Activated CD4-positive, alpha-beta memory T cell treated with anti-CD3 and anti-CD28 coated beads for 36 hours (primary cell): ENCODE data around the gene CYP3A4. TPM values are rescaled to one million over a fixed set of nuclear protein-coding genes. Genes with fewer than 3 reads are reported as not detected.
A peak's percentile ranks its signal among the peaks of the same experiment; 100 is the strongest.
"Not testable (repeated sequence)": the region's sequence is repeated elsewhere in the genome, so short reads cannot be mapped to it uniquely, and the experiment has no call there.

Experiments used
- CTCF ChIA-PET: fragments of 350-600 bp; sonication (Branson Sonifier 250); formaldehyde crosslinking; loops from one replicate; lab custom pipeline; 2021; ENCODE audit warnings: antibody characterized with exemption, inconsistent platforms; lab: Charles Lee
- POLR2A ChIA-PET: fragments of 350-600 bp; sonication (Branson Sonifier 250); formaldehyde crosslinking; loops from one replicate; lab custom pipeline; 2021; ENCODE audit warnings: antibody characterized with exemption; lab: Charles Lee
- DNase-seq: peaks from one replicate; pipeline ENCODE4 v3.0.0-alpha.2; 2020
- H3K27ac Mint-ChIP-seq: one replicate; pipeline ENCODE4 v1.8.0; 2021; ENCODE audit warnings: mixed read lengths
- H3K27me3 Mint-ChIP-seq: one replicate; pipeline ENCODE4 v1.8.0; 2021; ENCODE audit warnings: mixed read lengths
- H3K36me3 Mint-ChIP-seq: one replicate; pipeline ENCODE4 v1.8.0; 2021; ENCODE audit warnings: mixed read lengths
- H3K4me1 Mint-ChIP-seq: one replicate; pipeline ENCODE4 v1.8.0; 2021; ENCODE audit warnings: low read depth, mixed read lengths
- H3K4me3 Mint-ChIP-seq: one replicate; pipeline ENCODE4 v1.8.0; 2021; ENCODE audit warnings: mild to moderate bottlenecking, mixed read lengths
- H3K9me3 Mint-ChIP-seq: one replicate; pipeline ENCODE4 v1.8.0; 2021; ENCODE audit warnings: mixed read lengths
- intact Hi-C: fragments of 100-400 bp; cut with micrococcal nuclease; formaldehyde crosslinking; loops from one replicate; pipeline ENCODE4 v1.15.1; 2023
- total RNA-seq, 2 experiments: library from RNA; stranded (reverse); gene quantifications; one replicate each; pipeline ENCODE4 v1.2.3, GENCODE V29; 2021

Gene CYP3A4
- total RNA-seq, 2 experiments from 2014 or later = not detected

DNA sequence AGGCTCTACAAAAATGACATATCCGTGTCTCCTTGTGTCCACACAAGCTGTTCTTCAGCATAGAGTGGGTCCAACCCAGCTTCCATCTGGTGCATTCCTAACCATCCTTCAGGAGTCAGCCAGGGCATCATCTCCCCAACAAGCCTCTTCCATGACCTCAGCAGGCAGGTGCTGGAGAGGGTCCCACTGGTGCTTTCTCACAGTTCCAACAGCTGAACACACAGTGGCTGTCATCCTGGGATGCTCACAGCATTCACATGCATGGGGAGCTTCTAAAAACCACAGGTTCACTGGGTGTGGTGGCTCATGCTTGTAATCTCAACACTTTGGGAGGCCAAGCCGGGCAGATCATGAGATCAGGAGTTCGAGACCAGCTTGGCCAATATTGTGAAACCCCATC is 6.4 kb upstream of the CYP3A4 start:
- Mint-ChIP-seq H3K27me3 (peaks cover 3% of the 10 kb centered on the region), H3K4me3 (no peak overlapping the region), H3K9me3 (peaks cover 2% of the 10 kb centered on the region), H3K27ac (no peak overlapping the region), H3K4me1 (peaks cover 24% of the 10 kb centered on the region), H3K36me3 (no peaks in the 10 kb centered on the region)
- CTCF ChIA-PET = no interaction called here
- POLR2A ChIA-PET = no interaction called here
- intact Hi-C loops = no loop called here
- DNase-seq = no peak

DNA sequence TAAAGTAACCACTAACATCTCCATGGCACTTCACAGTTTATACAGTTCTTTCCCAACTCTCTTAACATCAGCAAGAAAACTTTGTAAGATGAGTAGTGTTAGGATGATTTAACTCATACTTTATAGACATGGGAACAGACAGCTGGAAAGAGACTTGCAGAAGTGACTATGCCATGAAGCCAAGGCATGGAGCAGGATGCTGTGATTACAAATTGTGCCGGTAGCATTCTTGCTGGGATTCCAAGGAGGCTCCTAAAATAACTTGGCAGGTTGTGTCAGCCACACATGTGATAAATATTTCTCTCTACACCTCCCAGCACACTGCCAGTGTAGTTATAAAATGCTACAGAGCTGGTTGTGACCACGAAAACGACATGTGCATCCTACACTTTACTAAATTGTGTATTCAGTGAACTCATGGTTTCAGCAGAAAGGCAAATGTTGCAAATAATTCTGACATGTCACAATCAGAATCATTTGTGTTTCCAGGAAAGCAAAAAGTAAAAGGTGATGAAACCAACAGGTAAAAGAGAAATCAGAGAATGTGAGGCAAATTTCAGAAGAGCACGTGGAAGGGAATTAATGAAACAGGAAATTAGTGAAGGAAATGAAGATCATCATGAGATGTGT is 5.6 kb upstream of the CYP3A4 start:
- DNase-seq = no peak
- intact Hi-C loops = loop anchor here (2.0 kb wide), 1 partner anchor 153 kb away; no protein-coding TSS in a partner anchor

DNA sequence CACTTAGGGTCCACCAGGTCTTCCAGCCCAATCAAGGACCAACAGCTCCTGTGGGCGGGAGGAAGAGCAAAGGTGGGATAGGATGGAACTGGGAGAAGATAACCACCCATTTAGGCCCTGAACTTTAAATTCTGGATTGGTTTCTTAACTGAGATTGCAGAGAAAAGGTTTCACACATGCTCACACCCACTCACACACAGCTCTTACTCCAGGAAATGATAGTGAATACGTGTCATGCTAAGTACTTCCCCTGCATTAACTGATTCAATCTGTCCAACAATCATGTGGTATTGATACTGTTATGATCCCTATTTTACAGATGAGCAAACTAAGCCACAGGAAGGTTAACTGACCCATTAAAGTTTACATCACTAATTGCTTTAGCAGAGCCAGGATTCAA is 4.6 kb upstream of the CYP3A4 start:
- H3K36me3 Mint-ChIP-seq = no peaks in the 10 kb centered on the region
- peak overlapping the region; percentile 35 for H3K27ac Mint-ChIP-seq
- DNase-seq = peak; percentile 28

More for the DNA sequence above, 5.6 kb upstream of the CYP3A4 start:
- Mint-ChIP-seq H3K27ac (peak overlapping the region; percentile 55), H3K36me3 (no peaks in the 10 kb centered on the region), H3K4me3 (no peak overlapping the region), H3K27me3 (peaks cover 3% of the 10 kb centered on the region), H3K4me1 (peaks cover 24% of the 10 kb centered on the region), H3K9me3 (peaks cover 2% of the 10 kb centered on the region)
- ChIA-PET POLR2A (interaction anchor here (1.7 kb wide), 1 partner anchor 165 kb away, joined by 4 read pairs; no protein-coding TSS in a partner anchor), CTCF (no interaction called here)

DNA sequence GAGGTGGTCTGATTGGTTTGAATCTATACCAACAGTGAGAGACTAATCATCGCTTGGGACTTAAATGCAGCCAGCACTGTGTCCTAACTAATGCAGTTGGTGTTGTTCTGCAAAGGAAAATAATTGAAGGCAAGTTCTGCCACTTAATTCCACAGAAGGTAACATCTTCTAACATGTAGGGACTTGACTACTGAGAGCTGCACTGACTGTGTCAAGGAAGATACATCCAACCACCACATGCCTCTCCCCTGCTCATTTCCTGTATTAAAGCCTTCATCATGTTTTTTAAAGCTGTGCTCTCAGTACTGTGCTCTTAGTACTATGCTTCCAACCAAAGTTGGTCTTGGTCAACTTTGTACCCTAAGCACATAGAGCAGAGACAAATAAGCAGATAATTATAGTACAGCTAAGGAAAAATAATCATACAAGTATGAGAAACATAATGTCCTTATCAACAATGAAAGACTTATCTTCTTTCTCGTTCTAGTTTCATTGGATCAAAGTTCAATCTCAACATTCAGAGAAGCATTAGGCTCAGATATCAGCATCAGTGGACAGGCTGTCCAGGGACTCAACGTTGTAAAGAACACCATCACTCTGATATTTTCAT is 2.8 kb upstream of the CYP3A4 start:
- intact Hi-C loops = no loop called here
- DNase-seq = no peak
- H3K36me3 Mint-ChIP-seq = no peaks in the 10 kb centered on the region
- ChIA-PET CTCF (no interaction called here), POLR2A (no interaction called here)
- peaks cover 24% of the 10 kb centered on the region for H3K4me1 Mint-ChIP-seq
- H3K4me3 Mint-ChIP-seq = no peak overlapping the region
- peaks cover 2% of the 10 kb centered on the region for H3K9me3 Mint-ChIP-seq
- H3K27me3 Mint-ChIP-seq = peaks cover 10% of the 10 kb centered on the region
- no peak overlapping the region for H3K27ac Mint-ChIP-seq

More for the DNA sequence above, 4.6 kb upstream of the CYP3A4 start:
- ChIA-PET POLR2A (interaction anchor here (1.7 kb wide), 1 partner anchor 164 kb away, joined by 4 read pairs; no protein-coding TSS in a partner anchor), CTCF (no interaction called here)
- Mint-ChIP-seq H3K4me1 (peaks cover 24% of the 10 kb centered on the region), H3K4me3 (no peak overlapping the region), H3K9me3 (peaks cover 2% of the 10 kb centered on the region), H3K27me3 (peaks cover 5% of the 10 kb centered on the region)
- intact Hi-C loops = loop anchor here (1.0 to 2.0 kb wide), 2 partner anchors 48 to 152 kb away; no protein-coding TSS in a partner anchor

DNA sequence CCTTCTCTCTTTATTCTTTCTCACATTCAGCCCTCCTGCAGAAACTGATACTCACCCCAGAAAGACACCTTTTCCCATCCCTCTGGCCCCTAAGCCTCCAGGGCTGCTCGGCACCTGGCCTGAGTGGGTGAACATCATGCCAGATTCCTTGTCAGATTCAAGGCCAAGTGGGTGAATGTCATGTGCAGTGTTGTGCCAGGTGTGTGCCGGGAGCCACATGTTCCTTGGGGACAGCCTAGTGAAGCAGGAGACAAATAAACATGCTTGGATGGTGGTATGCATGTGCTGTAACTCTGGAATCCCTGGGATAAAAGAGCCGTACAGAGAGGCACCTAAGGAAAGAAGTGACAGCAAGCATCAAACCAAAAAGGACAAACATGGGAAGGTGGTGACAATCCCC is 1.7 kb upstream of the CYP3A4 start:
- POLR2A ChIA-PET, H3K27ac Mint-ChIP-seq, intact Hi-C loops, CTCF ChIA-PET, H3K9me3 Mint-ChIP-seq, H3K36me3 Mint-ChIP-seq, H3K4me3 Mint-ChIP-seq, DNase-seq: not testable (repeated sequence)
- Mint-ChIP-seq H3K4me1 (peaks cover 24% of the 10 kb centered on the region), H3K27me3 (peaks cover 16% of the 10 kb centered on the region)

DNA sequence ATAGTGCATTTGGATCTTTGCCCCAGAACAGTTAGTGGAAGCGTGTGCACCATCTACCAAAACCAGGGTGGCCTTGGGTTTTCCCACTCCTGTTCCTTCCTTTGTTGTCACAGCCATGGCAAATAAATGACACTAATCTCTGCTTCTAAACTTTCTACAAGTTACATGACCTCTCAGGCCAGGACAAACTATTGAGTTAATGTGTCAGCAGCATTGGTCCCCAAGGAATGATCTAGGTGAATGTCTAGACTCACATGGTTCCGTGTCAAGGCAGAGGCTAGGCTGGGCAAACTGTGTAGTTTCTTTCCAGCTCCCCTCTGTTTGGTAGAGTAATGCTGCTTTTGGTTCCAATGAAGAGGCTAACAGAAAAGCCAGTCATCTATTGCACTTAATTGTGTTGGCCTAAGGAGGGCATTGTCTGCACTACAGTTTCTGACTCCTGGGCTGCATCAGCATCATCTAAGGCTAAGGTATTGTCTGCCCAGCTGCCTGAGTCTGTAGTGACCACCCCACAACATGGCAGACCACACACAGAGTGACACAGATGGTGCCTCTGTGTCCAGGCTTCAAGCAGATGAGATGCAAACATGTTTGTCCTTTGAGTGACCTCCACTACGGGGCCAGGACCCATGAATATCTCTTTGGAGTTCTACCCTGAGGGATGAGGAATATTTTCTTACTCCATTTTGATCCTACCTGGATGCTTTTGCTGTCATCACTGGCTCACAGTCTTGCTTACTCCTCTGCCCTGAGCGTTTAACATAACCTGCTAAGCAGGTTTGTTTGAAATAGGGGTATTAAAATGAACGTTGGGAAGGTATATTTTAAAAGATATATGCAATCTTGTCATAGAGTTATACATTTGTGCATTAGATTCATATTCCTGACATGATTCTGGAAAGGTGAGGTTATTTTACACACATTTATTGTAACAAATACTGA is 1.7 kb downstream of the CYP3A4 start:
- H3K4me1 Mint-ChIP-seq = no peaks in the 10 kb centered on the region
- H3K27me3 Mint-ChIP-seq = peaks cover 21% of the 10 kb centered on the region
- no peaks in the 10 kb centered on the region for H3K36me3 Mint-ChIP-seq
- intact Hi-C loops = no loop called here
- ChIA-PET CTCF (no interaction called here), POLR2A (no interaction called here)
- no peaks in the 10 kb centered on the region for H3K9me3 Mint-ChIP-seq
- no peak overlapping the region for H3K27ac Mint-ChIP-seq
- DNase-seq = no peak
- no peak overlapping the region for H3K4me3 Mint-ChIP-seq

DNA sequence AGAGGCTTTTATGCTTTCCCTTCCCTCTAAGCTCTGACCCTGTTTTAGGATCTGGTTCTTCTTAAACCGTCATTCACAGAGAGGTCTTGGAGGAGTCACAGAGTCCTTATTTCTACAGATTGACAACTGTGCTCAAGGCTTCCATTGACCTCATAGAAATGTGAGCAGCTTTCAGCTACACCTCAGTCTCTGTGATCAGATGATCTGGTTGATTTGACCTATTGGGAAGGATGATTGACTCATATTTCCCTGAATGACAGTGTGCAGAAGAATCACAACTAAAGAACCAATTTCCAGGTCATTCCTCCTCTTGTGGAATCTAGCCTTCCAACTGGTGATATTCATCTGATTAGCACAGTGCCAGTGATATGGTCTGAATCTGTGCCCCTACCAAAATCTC is 3.4 kb downstream of the CYP3A4 start:
- ChIA-PET POLR2A (no interaction called here), CTCF (no interaction called here)
- no peaks in the 10 kb centered on the region for H3K9me3 Mint-ChIP-seq
- DNase-seq = no peak
- no peak overlapping the region for H3K27ac Mint-ChIP-seq
- H3K4me1 Mint-ChIP-seq = no peaks in the 10 kb centered on the region
- no peaks in the 10 kb centered on the region for H3K36me3 Mint-ChIP-seq
- peaks cover 28% of the 10 kb centered on the region for H3K27me3 Mint-ChIP-seq
- no peak overlapping the region for H3K4me3 Mint-ChIP-seq
- intact Hi-C loops = no loop called here

DNA sequence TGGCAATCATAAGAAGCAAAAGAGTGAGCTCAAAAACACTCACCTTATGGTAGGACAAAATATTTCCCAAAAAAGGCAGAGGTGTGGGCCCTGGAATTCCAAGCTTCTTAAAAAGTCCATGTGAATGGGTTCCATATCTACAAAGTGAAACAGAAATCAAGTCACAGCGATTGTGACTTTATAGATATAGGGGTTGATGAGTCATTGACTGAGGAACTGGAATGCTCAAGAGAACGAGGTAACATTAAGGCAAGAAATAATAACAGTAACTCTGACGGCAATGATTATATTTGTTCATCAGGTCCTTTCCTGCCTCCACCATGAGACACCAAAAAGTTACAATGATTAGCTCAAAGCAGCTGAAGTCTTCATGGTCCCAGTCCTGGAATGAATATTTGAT is 4.0 kb downstream of the CYP3A4 start:
- intact Hi-C loops = no loop called here
- no peak overlapping the region for H3K4me3 Mint-ChIP-seq
- H3K4me1 Mint-ChIP-seq = no peaks in the 10 kb centered on the region
- CTCF ChIA-PET = no interaction called here
- H3K27ac Mint-ChIP-seq = no peak overlapping the region
- H3K27me3 Mint-ChIP-seq = peaks cover 28% of the 10 kb centered on the region
- H3K36me3 Mint-ChIP-seq = no peaks in the 10 kb centered on the region
- POLR2A ChIA-PET = no interaction called here
- no peak for DNase-seq
- H3K9me3 Mint-ChIP-seq = no peaks in the 10 kb centered on the region

DNA sequence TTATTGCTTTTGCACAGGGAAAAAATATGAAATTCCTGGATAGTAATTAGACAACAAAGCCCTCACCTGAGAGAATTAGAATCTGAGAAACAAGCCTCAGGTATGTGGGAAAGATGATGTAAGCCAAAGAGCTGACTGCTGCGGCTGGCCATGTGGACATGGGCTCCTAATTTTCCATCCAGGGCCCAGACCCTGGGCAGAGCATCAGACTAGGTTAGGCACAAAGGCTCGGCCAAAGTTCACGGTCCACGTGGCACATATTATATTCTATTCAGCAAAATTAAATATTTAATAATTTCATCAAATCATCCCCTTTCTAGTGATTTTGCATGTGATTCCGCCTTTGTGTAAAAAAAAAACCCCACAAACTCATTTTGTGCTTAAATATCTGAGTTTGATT is 5.1 kb downstream of the CYP3A4 start:
- Mint-ChIP-seq H3K4me3 (no peak overlapping the region), H3K4me1 (no peaks in the 10 kb centered on the region), H3K9me3 (no peaks in the 10 kb centered on the region), H3K27me3 (peaks cover 32% of the 10 kb centered on the region), H3K36me3 (no peaks in the 10 kb centered on the region), H3K27ac (no peak overlapping the region)
- intact Hi-C loops = no loop called here
- CTCF ChIA-PET = no interaction called here
- no peak for DNase-seq
- POLR2A ChIA-PET = no interaction called here

DNA sequence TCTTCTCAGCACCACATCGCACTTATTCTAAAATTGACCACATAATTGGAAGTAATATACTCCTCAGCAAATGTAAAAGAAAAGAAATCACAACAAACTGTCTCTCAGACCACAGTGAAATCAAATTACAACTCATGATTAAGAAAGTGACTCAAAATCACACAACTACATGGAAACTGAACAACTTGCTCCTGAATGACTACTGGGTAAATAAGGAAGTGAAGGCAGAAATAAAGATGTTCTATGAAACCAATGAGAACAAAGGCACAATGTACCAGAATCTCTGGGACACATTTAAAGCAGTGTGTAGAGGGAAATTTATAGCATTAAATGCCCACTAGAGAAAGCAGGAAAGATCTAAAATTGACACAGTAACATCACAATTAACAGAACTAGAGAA is 10.6 kb downstream of the CYP3A4 start:
- peaks cover 56% of the 10 kb centered on the region for H3K27me3 Mint-ChIP-seq
- H3K4me3 Mint-ChIP-seq, H3K36me3 Mint-ChIP-seq, H3K27ac Mint-ChIP-seq, CTCF ChIA-PET, H3K4me1 Mint-ChIP-seq, intact Hi-C loops, POLR2A ChIA-PET, DNase-seq, H3K9me3 Mint-ChIP-seq: not testable (repeated sequence)

DNA sequence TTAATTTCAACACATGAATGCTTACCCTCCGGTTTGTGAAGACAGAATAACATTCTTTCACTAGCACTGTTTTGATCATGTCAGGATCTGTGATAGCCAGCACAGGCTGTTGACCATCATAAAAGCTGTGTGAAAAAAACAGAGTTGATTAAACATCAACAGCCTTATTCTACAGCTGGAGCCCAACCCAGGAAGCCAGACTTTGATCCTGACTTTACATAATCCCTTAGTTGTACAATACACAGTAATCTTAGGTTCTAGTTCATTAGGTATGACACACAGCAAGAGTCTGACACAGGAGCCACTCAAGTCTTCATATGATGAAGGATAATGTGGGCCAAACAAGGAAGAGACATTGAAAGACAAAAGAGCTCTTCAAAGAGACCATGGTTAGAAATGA is 11.4 kb downstream of the CYP3A4 start:
- ChIA-PET POLR2A (no interaction called here), CTCF (no interaction called here)
- Mint-ChIP-seq H3K36me3 (no peaks in the 10 kb centered on the region), H3K27ac (no peak overlapping the region), H3K4me3 (no peak overlapping the region), H3K27me3 (peaks cover 54% of the 10 kb centered on the region), H3K4me1 (peaks cover 3% of the 10 kb centered on the region), H3K9me3 (no peaks in the 10 kb centered on the region)
- no peak for DNase-seq
- intact Hi-C loops = no loop called here

DNA sequence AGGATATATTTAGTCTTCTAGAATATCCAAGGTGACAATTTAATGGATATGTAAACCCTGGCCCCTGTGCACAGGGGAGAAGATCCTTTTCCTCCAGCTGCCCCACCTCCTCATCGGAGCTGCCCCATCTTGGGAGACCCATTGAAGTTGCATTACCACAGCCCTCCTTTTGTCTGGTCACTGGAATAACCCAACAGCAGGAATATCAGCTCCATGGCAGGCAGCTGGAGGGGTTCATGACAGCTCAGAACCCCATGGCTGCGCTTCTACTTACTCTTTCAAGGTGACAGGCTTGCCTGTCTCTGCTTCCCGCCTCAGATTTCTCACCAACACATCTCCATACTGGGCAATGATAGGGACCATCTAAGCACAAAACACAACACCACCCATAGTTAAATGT is 14.5 kb downstream of the CYP3A4 start:
- POLR2A ChIA-PET, H3K9me3 Mint-ChIP-seq, H3K36me3 Mint-ChIP-seq, H3K4me1 Mint-ChIP-seq, intact Hi-C loops, H3K4me3 Mint-ChIP-seq, H3K27ac Mint-ChIP-seq, DNase-seq: not testable (repeated sequence)
- peaks cover 39% of the 10 kb centered on the region for H3K27me3 Mint-ChIP-seq
- CTCF ChIA-PET = interaction anchor here (0.6 kb wide), 1 partner anchor 1662 kb away, joined by 3 read pairs; no protein-coding TSS in a partner anchor
